SKM-1 (cell line): ENCODE data around the gene TCF25.
"Not testable (repeated sequence)": the region's sequence is repeated elsewhere in the genome, so short reads cannot be mapped to it uniquely, and the experiment has no call there.

ENCODE experiments used
- DNase-seq: peaks from one replicate; lab custom pipeline; 2025; ENCODE audit not compliant: unreplicated experiment; lab: John Stamatoyannopoulos, UW

TCF25 gene, protein sequence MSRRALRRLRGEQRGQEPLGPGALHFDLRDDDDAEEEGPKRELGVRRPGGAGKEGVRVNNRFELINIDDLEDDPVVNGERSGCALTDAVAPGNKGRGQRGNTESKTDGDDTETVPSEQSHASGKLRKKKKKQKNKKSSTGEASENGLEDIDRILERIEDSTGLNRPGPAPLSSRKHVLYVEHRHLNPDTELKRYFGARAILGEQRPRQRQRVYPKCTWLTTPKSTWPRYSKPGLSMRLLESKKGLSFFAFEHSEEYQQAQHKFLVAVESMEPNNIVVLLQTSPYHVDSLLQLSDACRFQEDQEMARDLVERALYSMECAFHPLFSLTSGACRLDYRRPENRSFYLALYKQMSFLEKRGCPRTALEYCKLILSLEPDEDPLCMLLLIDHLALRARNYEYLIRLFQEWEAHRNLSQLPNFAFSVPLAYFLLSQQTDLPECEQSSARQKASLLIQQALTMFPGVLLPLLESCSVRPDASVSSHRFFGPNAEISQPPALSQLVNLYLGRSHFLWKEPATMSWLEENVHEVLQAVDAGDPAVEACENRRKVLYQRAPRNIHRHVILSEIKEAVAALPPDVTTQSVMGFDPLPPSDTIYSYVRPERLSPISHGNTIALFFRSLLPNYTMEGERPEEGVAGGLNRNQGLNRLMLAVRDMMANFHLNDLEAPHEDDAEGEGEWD

DNA sequence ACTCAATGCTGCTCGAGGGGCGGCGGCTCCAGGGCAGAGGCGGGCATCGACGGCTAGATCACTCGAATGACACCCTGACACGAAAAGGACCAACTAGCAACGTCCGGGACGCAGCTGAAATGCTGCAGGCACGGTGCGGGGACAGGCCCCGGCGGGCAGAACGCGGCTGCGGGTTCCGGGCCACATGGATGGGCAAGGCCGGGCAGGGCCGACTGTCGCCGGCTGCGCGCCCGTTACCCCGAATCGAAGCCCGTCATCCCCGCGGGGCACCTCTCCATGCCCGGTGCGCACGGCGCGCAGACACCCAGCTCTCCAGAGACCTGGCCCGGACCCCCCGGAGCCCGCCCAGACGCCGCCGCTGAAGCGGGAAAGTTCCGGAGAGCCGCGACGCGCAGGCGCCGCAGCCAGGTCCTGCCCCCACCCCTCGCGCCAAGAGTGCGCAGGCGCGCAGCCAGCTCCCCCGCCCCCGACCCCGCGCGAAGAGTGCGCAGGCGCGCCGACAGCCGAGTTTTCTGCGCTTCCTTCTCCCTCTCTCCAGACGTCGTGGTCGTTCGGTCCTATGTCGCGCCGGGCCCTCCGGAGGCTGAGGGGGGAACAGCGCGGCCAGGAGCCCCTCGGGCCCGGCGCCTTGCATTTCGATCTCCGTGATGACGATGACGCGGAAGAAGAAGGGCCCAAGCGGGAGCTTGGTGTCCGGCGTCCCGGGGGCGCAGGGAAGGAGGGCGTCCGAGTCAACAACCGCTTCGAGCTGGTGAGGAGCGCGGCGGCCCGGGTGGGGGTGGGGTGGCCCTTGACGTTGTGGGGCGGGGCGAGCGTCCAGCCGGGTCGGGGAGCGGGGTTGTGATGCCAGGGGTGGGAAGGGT lies at the start of gene TCF25:
Gene TCF25 (plus strand): TSS at position 484 of the 863 bp plus-strand sequence. CDS start 76 bp downstream, at position 560.
- DNase-seq: peak; percentile 69

DNA sequence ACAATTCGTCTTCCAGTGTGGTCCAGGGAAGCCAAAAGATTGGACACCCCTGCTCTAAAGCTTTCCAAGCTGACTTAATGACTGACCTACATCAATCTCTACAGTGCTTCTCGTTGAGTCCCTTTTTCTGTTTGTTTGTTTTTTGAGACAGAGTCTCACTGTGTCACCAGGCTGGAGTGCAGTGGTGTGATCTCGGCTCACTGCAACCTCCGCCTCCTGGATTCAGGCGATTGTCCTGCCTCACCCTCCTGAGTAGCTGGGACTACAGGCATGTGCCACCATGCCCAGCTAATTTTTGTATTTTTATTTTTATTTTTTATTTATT lies 49.6 kb upstream of the TCF25 start:
- not testable (repeated sequence) for DNase-seq

DNA sequence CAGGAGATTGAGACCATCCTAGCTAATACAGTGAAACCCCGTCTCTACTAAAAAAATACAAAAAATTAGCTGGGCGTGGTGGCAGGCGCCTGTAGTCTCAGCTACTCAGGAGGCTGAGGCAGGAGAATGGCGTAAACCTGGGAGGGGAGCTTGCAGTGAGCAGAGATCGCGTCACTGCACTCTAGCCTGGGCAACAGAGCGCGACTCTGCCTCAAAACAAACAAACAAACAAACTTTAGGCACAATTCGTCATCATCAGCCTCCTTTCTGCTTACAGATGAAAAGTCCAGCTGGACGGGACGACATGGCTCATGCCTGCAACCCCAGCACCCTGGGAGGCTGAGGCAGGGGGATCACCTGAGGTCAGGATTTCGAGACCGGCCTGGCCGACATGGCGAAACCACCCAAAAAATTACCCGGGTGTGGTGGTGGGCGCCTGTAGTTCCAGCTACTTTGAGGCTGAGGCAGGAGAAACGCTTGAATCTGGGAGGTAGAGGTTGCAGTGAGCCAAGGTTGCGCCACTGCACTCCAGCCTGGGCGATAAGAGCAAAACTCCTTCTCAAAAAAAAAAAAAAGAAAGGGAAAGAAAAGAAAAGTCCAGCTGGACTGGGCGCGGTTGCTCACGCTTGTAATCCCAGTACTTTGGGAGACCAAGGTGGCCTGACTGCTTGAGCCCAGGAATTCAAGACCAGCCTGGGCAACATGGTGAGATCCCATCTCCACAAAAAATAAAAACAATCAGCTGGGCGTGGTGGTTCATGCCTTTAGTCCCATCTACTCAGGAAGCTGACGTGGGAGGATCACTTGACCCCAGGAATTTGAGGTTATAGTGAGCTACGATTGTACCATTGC lies 46.6 kb upstream of the TCF25 start:
- no peak for DNase-seq

DNA sequence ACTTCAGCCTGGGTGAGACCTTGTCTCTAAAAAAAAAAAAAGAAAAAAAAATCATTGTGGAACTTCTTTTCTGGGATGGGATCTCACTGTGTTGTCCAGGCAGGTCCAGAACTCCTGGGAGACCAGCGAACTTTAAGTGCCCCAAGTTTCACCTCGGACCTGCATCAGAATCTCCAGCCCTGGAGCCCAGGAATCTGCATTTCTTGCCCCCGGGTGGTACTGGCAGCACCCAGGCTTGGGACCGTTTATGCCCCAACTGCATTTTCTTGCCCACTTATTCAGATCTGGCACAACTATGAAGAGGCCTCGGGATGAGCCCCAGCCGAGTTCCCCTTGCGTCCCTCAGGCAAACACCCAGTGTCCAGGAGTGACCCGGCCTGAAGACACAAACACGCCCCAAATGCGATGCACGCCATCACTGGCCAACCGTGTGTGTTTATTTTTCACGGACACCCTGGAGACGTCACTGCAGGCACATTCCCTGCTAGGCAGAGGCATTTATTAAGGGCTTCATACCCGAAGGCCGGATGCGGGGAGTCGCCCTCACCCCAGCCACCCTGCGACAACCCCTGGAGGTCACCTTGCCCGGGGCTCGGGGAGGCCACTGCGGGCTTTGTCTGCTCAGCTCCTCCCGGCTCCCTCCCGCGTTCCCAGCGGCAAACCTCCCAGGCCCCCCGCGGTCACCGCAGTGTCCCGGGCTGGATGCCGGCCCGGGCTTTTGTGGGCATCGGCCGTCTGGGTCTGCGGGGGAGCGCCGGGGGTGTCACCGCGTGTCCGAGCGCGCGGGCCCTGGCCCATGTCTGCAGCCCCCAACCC lies 45.8 kb upstream of the TCF25 start:
- no peak for DNase-seq

DNA sequence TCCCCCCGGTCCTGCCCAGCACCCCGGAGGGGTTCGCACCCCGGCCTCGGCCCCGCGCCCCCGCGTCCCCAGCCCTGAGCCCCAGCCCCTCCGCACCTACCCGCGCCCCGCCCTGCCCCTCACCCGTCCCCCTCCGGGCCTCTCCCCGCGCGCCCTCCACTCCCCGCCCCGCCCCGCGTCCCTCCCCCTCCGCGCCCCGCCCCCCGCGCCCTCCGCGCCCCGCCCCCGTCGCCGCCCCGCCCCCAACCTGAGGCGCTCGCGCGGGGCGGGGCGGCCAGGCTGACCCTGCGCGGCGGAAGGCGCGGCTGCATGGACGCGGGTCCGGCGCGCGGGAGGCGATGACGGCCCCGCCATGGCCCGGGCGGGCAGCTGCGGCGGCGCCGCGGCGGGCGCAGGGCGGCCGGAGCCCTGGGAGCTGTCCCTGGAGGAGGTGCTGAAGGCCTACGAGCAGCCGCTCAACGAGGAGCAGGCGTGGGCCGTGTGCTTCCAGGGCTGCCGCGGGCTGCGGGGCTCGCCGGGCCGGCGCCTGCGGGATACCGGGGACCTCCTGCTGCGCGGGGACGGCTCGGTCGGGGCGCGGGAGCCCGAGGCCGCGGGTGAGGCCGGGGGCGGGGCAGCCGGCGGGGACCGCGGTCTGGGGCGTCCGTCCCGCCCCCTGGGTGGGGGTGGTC lies 45.1 kb upstream of the TCF25 start, which contains the start of gene SPIRE2:
Gene SPIRE2 (plus strand): TSS at position 277 of the 671 bp plus-strand sequence. CDS start 76 bp downstream, at position 353.
- DNase-seq: peak; percentile 10

DNA sequence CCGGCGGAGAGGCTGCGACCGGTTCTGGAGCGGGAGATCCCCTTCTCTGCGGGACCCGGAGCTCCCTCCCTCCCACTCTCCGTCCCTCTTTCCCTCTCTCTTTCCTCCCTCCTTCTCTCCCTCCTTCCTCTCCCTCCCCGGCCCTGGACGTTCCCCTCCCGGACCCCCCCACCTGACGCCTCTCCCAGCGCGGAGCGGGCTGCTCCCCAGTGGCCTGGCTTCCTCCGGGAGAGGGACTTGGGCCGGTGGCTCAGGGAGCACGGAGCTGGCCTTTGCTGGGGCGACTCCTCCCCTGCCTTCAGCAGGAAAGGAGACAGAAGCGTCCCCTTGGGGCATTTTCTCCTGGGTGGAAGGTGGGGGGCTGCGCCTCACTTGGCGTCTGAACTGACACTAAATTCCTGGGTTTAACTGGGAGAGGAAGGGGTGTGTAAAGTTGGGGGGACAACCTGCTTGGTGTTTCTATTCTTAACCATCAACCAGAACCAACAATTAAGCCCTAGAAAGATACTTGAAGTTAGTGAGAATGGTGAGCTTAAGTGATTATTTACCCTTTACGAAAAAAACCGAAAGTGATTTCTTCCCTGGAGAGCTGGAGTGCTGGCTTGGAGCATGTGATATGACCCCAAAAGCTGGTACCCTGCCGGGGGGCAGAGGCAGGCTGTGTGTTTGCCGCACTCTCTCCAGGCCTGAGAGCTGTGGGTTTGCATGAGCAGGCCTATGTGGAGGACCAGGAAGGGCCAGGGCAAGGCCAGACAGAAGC lies 44.3 kb upstream of the TCF25 start:
- DNase-seq: no peak

GRCh38 chr16:89829630-89830437 lies 43.6 kb upstream of the TCF25 start:
- DNase-seq: no peak

- DNase-seq: no peak
These were observed 41.5 kb upstream of the TCF25 start for GRCh38 chr16:89831810-89832328.

- not testable (repeated sequence) for DNase-seq
These were observed 39.6 kb upstream of the TCF25 start for GRCh38 chr16:89833664-89834363.

DNA sequence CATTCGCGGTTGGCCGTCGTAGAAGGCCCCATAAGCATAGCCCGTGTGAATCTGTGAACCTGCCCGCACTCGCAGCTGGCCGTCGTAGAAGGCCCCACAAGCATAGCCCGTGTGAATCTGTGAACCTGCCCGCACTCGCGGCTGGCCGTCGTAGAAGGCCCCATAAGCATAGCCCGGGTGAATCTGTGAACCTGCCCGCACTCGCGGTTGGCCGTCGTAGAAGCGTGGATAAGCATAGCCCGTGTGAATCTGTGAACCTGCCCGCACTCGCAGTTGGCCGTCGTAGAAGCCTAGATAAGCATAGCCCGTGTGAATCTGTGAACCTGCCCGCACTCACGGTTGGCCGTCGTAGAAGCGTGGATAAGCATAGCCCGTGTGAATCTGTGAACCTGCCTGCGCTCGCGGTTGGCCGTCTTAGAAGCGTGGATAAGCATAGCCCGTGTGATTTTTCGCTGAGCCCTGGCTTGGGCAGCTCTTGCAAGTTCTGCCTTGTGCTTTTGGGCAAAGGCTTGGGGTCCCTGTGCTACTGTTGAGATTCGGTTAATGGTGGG lies 38.5 kb upstream of the TCF25 start:
- not testable (repeated sequence) for DNase-seq

DNA sequence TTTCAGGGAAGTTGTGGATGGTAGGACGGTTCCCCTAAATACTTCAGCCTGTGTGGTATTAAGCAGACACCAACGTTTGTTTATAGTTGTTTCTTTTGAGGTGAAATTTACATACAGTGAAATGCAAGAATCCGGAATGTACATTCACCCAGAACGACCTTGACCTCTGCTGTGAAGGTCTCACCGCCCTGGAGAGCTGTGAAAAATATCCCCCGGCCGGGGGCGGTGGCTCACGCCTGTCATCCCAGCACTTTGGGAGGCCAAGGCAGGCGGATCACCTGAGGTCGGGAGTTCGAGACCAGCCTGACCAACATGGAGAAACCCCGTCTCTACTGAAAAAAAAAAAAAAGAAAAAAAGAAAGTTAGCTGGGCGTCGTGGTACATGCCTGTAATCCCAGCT lies 36.9 kb upstream of the TCF25 start:
- not testable (repeated sequence) for DNase-seq

GRCh38 chr16:89837014-89837546 lies 36.3 kb upstream of the TCF25 start:
- DNase-seq: no peak

- DNase-seq: no peak
These were observed 32.1 kb upstream of the TCF25 start for GRCh38 chr16:89841275-89841674.

DNA sequence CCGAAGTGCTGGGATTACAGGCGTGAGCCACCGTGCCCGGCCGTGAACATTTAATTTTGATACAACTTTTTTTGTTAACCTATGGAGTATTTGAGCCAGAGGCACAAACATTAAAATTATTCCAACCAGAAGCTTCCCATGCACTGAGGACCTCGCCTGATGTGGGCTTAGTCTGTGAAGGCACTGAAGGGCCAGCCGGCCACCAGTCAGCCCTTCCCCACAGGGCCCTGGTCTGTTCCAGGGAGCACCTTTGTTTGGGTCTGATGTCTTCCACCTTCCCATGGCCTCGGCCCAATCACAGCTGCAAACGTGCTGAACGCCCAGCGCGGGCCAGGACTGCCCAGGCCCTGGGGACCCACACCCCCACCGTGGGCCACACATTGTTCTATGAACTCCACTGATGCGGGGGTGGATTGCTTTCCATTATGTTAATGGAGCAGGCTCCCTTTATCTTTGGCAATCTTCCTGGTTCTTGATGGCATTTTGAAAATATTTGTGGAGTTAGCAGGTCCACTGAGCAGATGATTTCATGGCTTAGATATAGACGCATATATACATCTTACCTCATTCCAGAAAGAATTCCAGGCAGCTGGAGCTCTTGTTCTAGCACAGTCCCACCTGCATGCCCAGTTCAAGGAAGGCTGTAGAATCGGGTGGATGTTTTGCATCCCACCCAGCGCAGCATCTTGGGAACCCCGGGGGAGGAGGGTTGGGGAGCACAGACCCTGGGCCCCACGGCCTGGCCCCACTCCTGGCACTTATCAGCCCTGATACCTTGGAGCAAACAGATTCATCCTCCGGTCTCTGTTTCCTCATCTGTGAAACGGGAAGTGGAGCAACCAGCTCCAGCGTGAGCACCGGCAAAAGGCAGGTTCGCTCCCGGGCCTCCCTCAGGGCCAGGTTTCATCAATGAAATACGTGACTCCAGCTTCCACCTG lies 30.7 kb upstream of the TCF25 start:
- DNase-seq: peak; percentile 13
